H9 (cell line): Measurements from ENCODE around the gene JAKMIP1. TPM values are rescaled to one million over a fixed set of nuclear protein-coding genes. Genes with fewer than 3 reads are reported as not detected.

Source experiments
- DNase-seq: peaks from one replicate; pipeline ENCODE4 v3.0.0-alpha.2; 2017
- H2AFZ ChIP-seq: one replicate; pipeline ENCODE4 v1.6.1; 2013; ENCODE audit warnings: mild to moderate bottlenecking, low read length, control low read depth, moderate library complexity
- H2AK5ac ChIP-seq: 2 replicates; pipeline ENCODE4 v1.6.1; 2013; ENCODE audit warnings: low read length, control low read depth, mixed read lengths; ENCODE audit not compliant: insufficient read length
- H2BK120ac ChIP-seq: one replicate; pipeline ENCODE4 v1.6.1; 2013; ENCODE audit warnings: low read depth, mild to moderate bottlenecking, low read length, control low read depth, inconsistent platforms; ENCODE audit not compliant: poor library complexity, severe bottlenecking
- H2BK12ac ChIP-seq: 2 replicates; pipeline ENCODE4 v1.6.1; 2013; ENCODE audit warnings: low read length, control low read depth, mixed read lengths, low read depth; ENCODE audit not compliant: insufficient read length
- H2BK15ac ChIP-seq: 2 replicates; pipeline ENCODE4 v1.6.1; 2013; ENCODE audit warnings: low read depth, low read length, control low read depth
- H2BK20ac ChIP-seq: one replicate; pipeline ENCODE4 v1.6.1; 2013; ENCODE audit warnings: low read depth, mild to moderate bottlenecking, low read length, control low read depth, inconsistent platforms; ENCODE audit not compliant: poor library complexity, severe bottlenecking
- H2BK5ac ChIP-seq: 2 replicates; pipeline ENCODE4 v1.6.1; 2013; ENCODE audit warnings: low read length, control low read depth, mixed read lengths; ENCODE audit not compliant: insufficient read length
- H3K14ac ChIP-seq: 2 replicates; pipeline ENCODE4 v1.6.1; 2013; ENCODE audit warnings: low read length, control low read depth; ENCODE audit not compliant: insufficient read depth
- H3K18ac ChIP-seq: 2 replicates; pipeline ENCODE4 v1.6.1; 2013; ENCODE audit warnings: low read depth, mild to moderate bottlenecking, mixed read lengths, low read length, control low read depth; ENCODE audit not compliant: insufficient read length
- H3K23ac ChIP-seq: 2 replicates; pipeline ENCODE4 v1.6.1; 2013; ENCODE audit warnings: low read length, control low read depth, mixed read lengths, low read depth; ENCODE audit not compliant: insufficient read length
- H3K23me2 ChIP-seq: 2 replicates; pipeline ENCODE4 v1.6.1; 2013; ENCODE audit warnings: low read depth, mild to moderate bottlenecking, mixed read lengths, low read length, control low read depth; ENCODE audit not compliant: insufficient read length, poor library complexity, severe bottlenecking
- H3K27ac ChIP-seq: 2 replicates; pipeline ENCODE4 v1.5.1; 2013; ENCODE audit warnings: low read length, control low read depth, mixed read lengths, low read depth; ENCODE audit not compliant: insufficient read length
- H3K27me3 ChIP-seq: 2 replicates; pipeline ENCODE4 v1.6.1; 2013; ENCODE audit warnings: low read length, control low read depth, inconsistent platforms; ENCODE audit not compliant: insufficient read depth
- H3K4ac ChIP-seq: 2 replicates; pipeline ENCODE4 v1.6.1; 2013; ENCODE audit warnings: low read depth, mild to moderate bottlenecking, control low read depth, inconsistent platforms, low read length, moderate library complexity
- H3K4me1 ChIP-seq: 2 replicates; pipeline ENCODE4 v1.6.1; 2013; ENCODE audit warnings: low read length, control low read depth, inconsistent platforms; ENCODE audit not compliant: insufficient read depth
- H3K4me2 ChIP-seq: 2 replicates; pipeline ENCODE4 v1.6.1; 2013; ENCODE audit warnings: low read length, control low read depth, mixed read lengths; ENCODE audit not compliant: insufficient read length, insufficient read depth
- H3K56ac ChIP-seq: 2 replicates; pipeline ENCODE4 v1.6.1; 2013; ENCODE audit warnings: low read depth, mild to moderate bottlenecking, mixed read lengths, low read length, control low read depth; ENCODE audit not compliant: insufficient read length
- H3K79me1 ChIP-seq: 2 replicates; pipeline ENCODE4 v1.6.1; 2013; ENCODE audit warnings: low read depth, mild to moderate bottlenecking, moderate library complexity, low read length, control low read depth, inconsistent platforms; ENCODE audit not compliant: insufficient read depth, poor library complexity, severe bottlenecking
- H3K79me2 ChIP-seq: 2 replicates; pipeline ENCODE4 v1.6.1; 2013; ENCODE audit warnings: low read length, control low read depth, inconsistent platforms; ENCODE audit not compliant: insufficient read depth
- H3K9ac ChIP-seq: 2 replicates; pipeline ENCODE4 v1.6.1; 2013; ENCODE audit warnings: low read length, control low read depth, mixed read lengths; ENCODE audit not compliant: insufficient read length; ENCODE audit errors: extremely low read depth
- H3K9me3 ChIP-seq: one replicate; pipeline ENCODE4 v1.6.1; 2013; ENCODE audit warnings: low read depth, low read length, inconsistent platforms; ENCODE audit not compliant: control insufficient read depth
- H3T11ph ChIP-seq: one replicate; pipeline ENCODE4 v1.6.1; 2013; ENCODE audit warnings: mild to moderate bottlenecking, low read length, control low read depth, inconsistent platforms
- H4K20me1 ChIP-seq: one replicate; pipeline ENCODE4 v1.6.1; 2013; ENCODE audit not compliant: control insufficient read depth, insufficient read length, insufficient read depth
- H4K5ac ChIP-seq: 2 replicates; pipeline ENCODE4 v1.6.1; 2013; ENCODE audit warnings: low read depth, mild to moderate bottlenecking, mixed read lengths, low read length, control low read depth; ENCODE audit not compliant: insufficient read length
- H4K8ac ChIP-seq: replicated peaks from 2 replicates; pipeline ENCODE4 v1.6.1; 2013; ENCODE audit warnings: low read length, control low read depth, mixed read lengths, low read depth; ENCODE audit not compliant: insufficient read length
- H4K91ac ChIP-seq: 2 replicates; pipeline ENCODE4 v1.6.1; 2013; ENCODE audit warnings: low read depth, mild to moderate bottlenecking, moderate library complexity, mixed read lengths, low read length, control low read depth; ENCODE audit not compliant: insufficient read length
- H3K27ac Mint-ChIP-seq, 3 experiments: 2 replicates in 2 of 3; 3 replicates in 1 of 3; pipeline ENCODE4 v1.8.0; 2020 to 2021; ENCODE audit warnings: mixed read lengths in 3 of 3, mild to moderate bottlenecking in 1 of 3, moderate library complexity in 1 of 3
- H3K27me3 Mint-ChIP-seq: 2 replicates; pipeline ENCODE4 v1.8.0; 2021; ENCODE audit warnings: low read depth, mild to moderate bottlenecking, moderate library complexity, mixed read lengths
- H3K36me3 Mint-ChIP-seq, 3 experiments: 2 replicates in 2 of 3; 3 replicates in 1 of 3; pipeline ENCODE4 v1.8.0; 2020 to 2021; ENCODE audit warnings: low read depth in 3 of 3, mixed read lengths in 3 of 3; ENCODE audit not compliant: insufficient read depth in 1 of 3
- H3K4me1 Mint-ChIP-seq, 2 experiments: 2 replicates each; pipeline ENCODE4 v1.8.0; 2020; ENCODE audit warnings: mixed read lengths in 2 of 2
- H3K4me3 Mint-ChIP-seq, 2 experiments: 2 replicates in 1 of 2; 3 replicates in 1 of 2; pipeline ENCODE4 v1.8.0; 2020 to 2021; ENCODE audit warnings: mild to moderate bottlenecking in 2 of 2, mixed read lengths in 2 of 2, moderate library complexity in 1 of 2
- H3K9me3 Mint-ChIP-seq, 2 experiments: 2 replicates in 1 of 2; 3 replicates in 1 of 2; pipeline ENCODE4 v1.8.0; 2020; ENCODE audit warnings: mild to moderate bottlenecking in 2 of 2, mixed read lengths in 2 of 2, moderate library complexity in 1 of 2
- CTCF ChIP-seq: fragments of 200-600 bp; sonication (generic); conservative IDR thresholded peaks from 3 replicates; pipeline ENCODE4 v1.8.0; 2021; ENCODE audit warnings: antibody characterized with exemption, mild to moderate bottlenecking
- WGBS: extraction: QIAGEN DNeasy Blood & Tissue Kit; methylation state at CpG from one replicate; pipeline ENCODE4 v1.1.7; 2013; ENCODE audit warnings: missing lambda C conversion rate, low lambda C conversion rate, mixed read lengths; ENCODE audit not compliant: insufficient read length; ENCODE audit errors: extremely low coverage; 5-methylcytosine and 5-hydroxymethylcytosine counted together
- total RNA-seq: library from RNA; stranded (reverse); gene quantifications from 2 replicates; pipeline ENCODE4 v1.2.1, GENCODE V29; 2021

The JAKMIP1 gene
- total RNA-seq, 1 experiment from 2014 or later, result 1.5 TPM

GRCh38 chr4:6121276-6121850 lies 79.0 kb downstream of the JAKMIP1 start:
- no peak overlapping the region for H3K9ac ChIP-seq
- no peak overlapping the region for H2BK20ac ChIP-seq
- no peak overlapping the region for H3K23ac ChIP-seq
- H2BK5ac ChIP-seq, result no peak overlapping the region
- H3T11ph ChIP-seq, result no peak overlapping the region
- no peaks in the 10 kb centered on the region for H3K79me1 ChIP-seq
- H2AFZ ChIP-seq, result no peak overlapping the region
- H3K9me3 Mint-ChIP-seq, result no peaks in the 10 kb centered on the region
- H2BK120ac ChIP-seq, result no peak overlapping the region
- H2BK12ac ChIP-seq, result no peak overlapping the region
- H3K9me3 ChIP-seq, result no peaks in the 10 kb centered on the region
- H3K4me2 ChIP-seq, result no peak overlapping the region
- H3K4me3 Mint-ChIP-seq, result no peak overlapping the region
- H3K36me3 Mint-ChIP-seq, result no peaks in the 10 kb centered on the region
- H3K27ac Mint-ChIP-seq, result no peak overlapping the region
- no peak overlapping the region for H2AK5ac ChIP-seq
- H4K8ac ChIP-seq, result no peak overlapping the region
- peaks cover 9% of the 10 kb centered on the region for H3K4me1 ChIP-seq
- H4K91ac ChIP-seq, result no peak overlapping the region
- no CpG with 5 or more reads among the region's 18 CpGs for WGBS
- no peak overlapping the region for H3K56ac ChIP-seq
- no peaks in the 10 kb centered on the region for H4K20me1 ChIP-seq
- H3K27me3 ChIP-seq, result no peaks in the 10 kb centered on the region
- DNase-seq, result peak; percentile 15
- no peak for TF ChIP-seq CTCF
- no peak overlapping the region for H3K27ac ChIP-seq
- no peak overlapping the region for H3K4ac ChIP-seq
- no peak overlapping the region for H3K18ac ChIP-seq
- H3K14ac ChIP-seq, result no peak overlapping the region
- no peak overlapping the region for H4K5ac ChIP-seq
- H3K23me2 ChIP-seq, result no peaks in the 10 kb centered on the region
- no peak overlapping the region for H2BK15ac ChIP-seq
- peaks cover 31 to 32% of the 10 kb centered on the region in 2 experiments for H3K4me1 Mint-ChIP-seq
- H3K79me2 ChIP-seq, result no peaks in the 10 kb centered on the region
- H3K27me3 Mint-ChIP-seq, result peaks cover 18% of the 10 kb centered on the region
